ENCODE results near the gene HIC1. TPM values are rescaled to one million over a fixed set of nuclear protein-coding genes. Genes with fewer than 3 reads are reported as not detected.
A peak's percentile ranks its signal among the peaks of the same experiment; 100 is the strongest.

Gene HIC1, protein sequence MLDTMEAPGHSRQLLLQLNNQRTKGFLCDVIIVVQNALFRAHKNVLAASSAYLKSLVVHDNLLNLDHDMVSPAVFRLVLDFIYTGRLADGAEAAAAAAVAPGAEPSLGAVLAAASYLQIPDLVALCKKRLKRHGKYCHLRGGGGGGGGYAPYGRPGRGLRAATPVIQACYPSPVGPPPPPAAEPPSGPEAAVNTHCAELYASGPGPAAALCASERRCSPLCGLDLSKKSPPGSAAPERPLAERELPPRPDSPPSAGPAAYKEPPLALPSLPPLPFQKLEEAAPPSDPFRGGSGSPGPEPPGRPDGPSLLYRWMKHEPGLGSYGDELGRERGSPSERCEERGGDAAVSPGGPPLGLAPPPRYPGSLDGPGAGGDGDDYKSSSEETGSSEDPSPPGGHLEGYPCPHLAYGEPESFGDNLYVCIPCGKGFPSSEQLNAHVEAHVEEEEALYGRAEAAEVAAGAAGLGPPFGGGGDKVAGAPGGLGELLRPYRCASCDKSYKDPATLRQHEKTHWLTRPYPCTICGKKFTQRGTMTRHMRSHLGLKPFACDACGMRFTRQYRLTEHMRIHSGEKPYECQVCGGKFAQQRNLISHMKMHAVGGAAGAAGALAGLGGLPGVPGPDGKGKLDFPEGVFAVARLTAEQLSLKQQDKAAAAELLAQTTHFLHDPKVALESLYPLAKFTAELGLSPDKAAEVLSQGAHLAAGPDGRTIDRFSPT
- 2.6 and 5.4 TPM in 2 replicates for total RNA-seq (2011; cell fraction: chromatin; rRNA removed; ENCODE audit: low replicate concordance)
- total RNA-seq (2011; cell fraction: nucleolus; rRNA removed): 4.3 and 6.5 TPM in 2 replicates
- total RNA-seq (2011; cell fraction: nucleoplasm; rRNA removed): 2.3 and 2.4 TPM in 2 replicates
- total RNA-seq (2014; rRNA removed) (1.9 and 2.8 TPM in 2 replicates), total RNA-seq (2014; rRNA removed; fragmentation: Illumina TruSeq; extraction: Trizol) (0.13 and 0.18 TPM in 2 replicates), total RNA-seq (2015; rRNA removed; fragmentation: Illumina TruSeq; extraction: Trizol) (0.18 and 0.41 TPM in 2 replicates), total RNA-seq (2021) (2.3 and 2.5 TPM in 2 replicates), polyA plus RNA-seq (2011; rRNA removed) (0.53 and 0.64 TPM in 2 replicates), polyA plus RNA-seq (2014; fragmentation: Illumina TruSeq; extraction: Trizol) (0.12 and 0.35 TPM in 2 replicates), polyA plus RNA-seq (2014; fragmentation: Nextera tagmentation; extraction: Ambion mirVana) (under 1 TPM; 0.01 to 0.03 TPM), polyA plus RNA-seq (2014; rRNA removed) (1.4 and 2.3 TPM in 2 replicates), polyA minus RNA-seq (2011; rRNA and poly(A)+ RNA removed) (0.21 and 0.46 TPM in 2 replicates), Bru-seq, nascent RNA (percentile 36 among the genes with signal in this experiment), BruChase-seq, experiment 1, labeled RNA remaining after a 2-hour chase (percentile 25 among the genes with signal in this experiment), BruChase-seq, experiment 2, labeled RNA remaining after a 6-hour chase (percentile 21 among the genes with signal in this experiment)
- polyA plus RNA-seq (2011; cell fraction: cytosol; rRNA removed): 0.93 and 4.2 TPM in 2 replicates
- polyA plus RNA-seq (2011; cell fraction: nucleus; rRNA removed): 2.7 and 7.9 TPM in 2 replicates
- polyA plus RNA-seq (2012): 0.80 and 0.95 TPM in 2 replicates
- 1.5 and 2.1 TPM in 2 replicates for polyA minus RNA-seq (2011; cell fraction: cytosol; rRNA and poly(A)+ RNA removed)
- polyA minus RNA-seq (2011; cell fraction: nucleus; rRNA and poly(A)+ RNA removed): 2.6 and 2.7 TPM in 2 replicates
- long read RNA-seq, experiment 1, partial matches to known transcripts: 0 of 7 reads
- long read RNA-seq, experiment 1, other reads (novel, unspliced or antisense): 7 of 7 reads
- long read RNA-seq, experiment 2: 0 reads
- long read RNA-seq, experiment 3: 0 reads

DNA sequence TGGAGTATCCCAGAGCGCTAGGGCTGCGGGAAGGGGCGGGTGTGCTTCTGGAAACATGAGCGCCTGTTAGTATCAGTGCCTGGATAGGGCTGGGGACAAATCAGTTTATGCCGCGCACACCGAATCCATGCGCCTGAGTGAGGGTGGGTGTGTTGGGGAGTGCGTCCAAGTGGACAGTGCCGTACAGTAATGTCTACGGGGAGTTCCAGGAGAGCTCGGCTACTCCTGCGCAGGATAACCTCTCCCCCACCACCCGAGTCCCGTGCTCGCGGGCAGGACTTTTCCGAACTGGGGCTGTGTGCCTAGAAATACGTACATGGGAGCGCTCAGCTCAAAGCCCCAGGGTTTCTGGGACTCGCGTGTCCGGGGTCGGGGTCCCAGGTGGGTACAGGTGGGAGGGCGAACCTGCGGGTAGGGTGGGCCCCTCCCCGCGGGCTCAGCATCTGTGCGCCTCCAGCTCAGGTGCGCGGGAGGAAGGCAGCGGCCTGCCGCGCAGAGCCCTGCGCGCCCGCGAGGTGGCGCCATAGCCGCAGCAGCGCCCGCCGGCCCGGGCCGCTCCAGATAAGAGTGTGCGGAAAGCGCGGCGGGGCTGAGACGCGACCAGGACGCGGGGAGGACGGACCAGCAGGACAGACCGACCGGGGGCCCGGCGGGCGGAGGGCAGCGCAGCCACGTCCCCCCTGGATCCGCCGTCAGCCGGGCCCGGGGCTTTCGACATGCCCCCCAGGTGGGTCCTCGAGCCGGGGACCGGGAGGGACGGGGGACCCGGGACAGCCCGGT is at the start of gene HIC1:
TSS of gene HIC1 (plus strand) at position 592 of the 780 bp plus-strand sequence. CDS start 1,588 bp downstream, outside the sequence.
- H3K4me3 ChIP-seq: peak within 1 kb of the TSS; percentile 37
- H3K79me2 ChIP-seq (ENCODE audit: control insufficient read depth, insufficient read depth, low read length): no peaks in the 10 kb centered on the region
- peak within 1 kb of the TSS in 1 of 2 experiments; percentile 58; a peak in 2 of 4 replicates for H3K9ac ChIP-seq (ENCODE audit: insufficient read depth in 1 of 2, low read depth in 2 of 2, low read length in 2 of 2)
- 63% methylated on average over 10 of the region's 72 CpGs for WGBS (ENCODE audit: insufficient coverage, low coverage, missing lambda C conversion rate)
- H3K4me1 ChIP-seq (replicated peaks in 1 of 2; ENCODE audit: control insufficient read depth in 2 of 2, insufficient read depth in 2 of 2, low read length in 2 of 2): peaks cover 0 to 57% of the 10 kb centered on the region in 2 experiments; a peak in 2 of 5 replicates
- no TSS peak for BruUV-seq (replicated peaks)
- H3K27ac ChIP-seq (ENCODE audit: extremely low read depth, low read depth, low read length): no peak within 1 kb of the TSS
- in situ Hi-C loops (cut with MboI): no loop called here
- POLR2A ChIA-PET: no interaction called here
- no peaks in the 10 kb centered on the region for H3K9me3 ChIP-seq (replicated peaks; ENCODE audit: control insufficient read depth, insufficient read depth, low read depth, low read length)
- peak within 1 kb of the TSS; percentile 55 for H3K4me2 ChIP-seq (ENCODE audit: insufficient read depth, low read length)
- H3K27me3 ChIP-seq (ENCODE audit: control insufficient read depth in 2 of 2, insufficient read depth in 2 of 2, low read length in 2 of 2): no peaks in the 10 kb centered on the region
- no peaks in the 10 kb centered on the region for H3K9me1 ChIP-seq (ENCODE audit: control insufficient read depth, insufficient read depth, low read length)
- peak within 1 kb of the TSS; percentile 40; the same call in 1 of the 2 replicates for H2AFZ ChIP-seq (ENCODE audit: low read depth, low read length)
- FAIRE-seq (no peak), DNase-seq (ENCODE audit: extremely low read depth in 1 of 4, low spot score in 3 of 4) (peak; percentile 51 to 67 (median 52)), ATAC-seq (peak; percentile 78)
- H3K36me3 ChIP-seq (ENCODE audit: control insufficient read depth, insufficient read depth, low read length): no peaks in the 10 kb centered on the region
- no peaks in the 10 kb centered on the region for H4K20me1 ChIP-seq (replicated peaks; ENCODE audit: control insufficient read depth, insufficient read depth, low read length)
- intact Hi-C loops (cut with micrococcal nuclease): loop anchor here (1.0 to 10.0 kb wide), 3 partner anchors 120 to 298 kb away; no protein-coding TSS in a partner anchor
- CTCF ChIA-PET (ENCODE audit: low intra/inter-chr PET ratio): interaction anchor here (0.7 to 2.2 kb wide), 4 partner anchors 190 to 910 kb away, joined by 3 to 25 read pairs (median 3); no protein-coding TSS in a partner anchor
- no peak for TF ChIP-seq ZKSCAN1 (IDR thresholded peaks at IDR 0.05; ENCODE audit: low read depth, low read length)
- no peak for TF ChIP-seq POLR2AphosphoS2 (IDR thresholded peaks at IDR 0.05; ENCODE audit: low read length)
- TF ChIP-seq SMC3 (conservative IDR thresholded peaks at IDR 0.05; ENCODE audit: insufficient read depth, low read depth, low read length): peak; percentile 58
- no peak for TF ChIP-seq ZNF445 (CRISPR knock-in tag; IDR thresholded peaks at IDR 0.05; ENCODE audit: low read depth)
- TF ChIP-seq ZNF589 (CRISPR knock-in tag; IDR thresholded peaks at IDR 0.05; ENCODE audit: low read depth): no peak
- no peak for TF ChIP-seq ZNF384 (IDR thresholded peaks at IDR 0.05; ENCODE audit: low read depth, low read length)
- TF ChIP-seq ETV1 (tag; conservative IDR thresholded peaks at IDR 0.05; ENCODE audit: low read depth): no peak
- no peak for TF ChIP-seq TCF3 (CRISPR knock-in tag; IDR thresholded peaks at IDR 0.05)
- TF ChIP-seq SIN3B (IDR thresholded peaks at IDR 0.05; ENCODE audit: low read depth): no peak
- no peak for TF ChIP-seq ZBTB17 (CRISPR knock-in tag; IDR thresholded peaks at IDR 0.05)
- TF ChIP-seq, protein P1, sequence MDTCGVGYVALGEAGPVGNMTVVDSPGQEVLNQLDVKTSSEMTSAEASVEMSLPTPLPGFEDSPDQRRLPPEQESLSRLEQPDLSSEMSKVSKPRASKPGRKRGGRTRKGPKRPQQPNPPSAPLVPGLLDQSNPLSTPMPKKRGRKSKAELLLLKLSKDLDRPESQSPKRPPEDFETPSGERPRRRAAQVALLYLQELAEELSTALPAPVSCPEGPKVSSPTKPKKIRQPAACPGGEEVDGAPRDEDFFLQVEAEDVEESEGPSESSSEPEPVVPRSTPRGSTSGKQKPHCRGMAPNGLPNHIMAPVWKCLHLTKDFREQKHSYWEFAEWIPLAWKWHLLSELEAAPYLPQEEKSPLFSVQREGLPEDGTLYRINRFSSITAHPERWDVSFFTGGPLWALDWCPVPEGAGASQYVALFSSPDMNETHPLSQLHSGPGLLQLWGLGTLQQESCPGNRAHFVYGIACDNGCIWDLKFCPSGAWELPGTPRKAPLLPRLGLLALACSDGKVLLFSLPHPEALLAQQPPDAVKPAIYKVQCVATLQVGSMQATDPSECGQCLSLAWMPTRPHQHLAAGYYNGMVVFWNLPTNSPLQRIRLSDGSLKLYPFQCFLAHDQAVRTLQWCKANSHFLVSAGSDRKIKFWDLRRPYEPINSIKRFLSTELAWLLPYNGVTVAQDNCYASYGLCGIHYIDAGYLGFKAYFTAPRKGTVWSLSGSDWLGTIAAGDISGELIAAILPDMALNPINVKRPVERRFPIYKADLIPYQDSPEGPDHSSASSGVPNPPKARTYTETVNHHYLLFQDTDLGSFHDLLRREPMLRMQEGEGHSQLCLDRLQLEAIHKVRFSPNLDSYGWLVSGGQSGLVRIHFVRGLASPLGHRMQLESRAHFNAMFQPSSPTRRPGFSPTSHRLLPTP (IDR thresholded peaks at IDR 0.05; ENCODE audit: borderline replicate concordance, extremely low read depth, insufficient read length): no peak

Measured in K562 (cell line).